Ureter (tissue), 1 donor: ENCODE data around the gene ARID5A. TPM values are rescaled to one million over a fixed set of nuclear protein-coding genes. Genes with fewer than 3 reads are reported as not detected.

Source experiments
- DNase-seq: peaks from one replicate; pipeline ENCODE4 v3.0.0-alpha.2; 2020; ENCODE audit warnings: low spot score
- total RNA-seq: library from RNA; stranded (reverse); gene quantifications from one replicate; pipeline ENCODE4 v1.2.4, GENCODE V29; 2023
- donor health status: DM: yes; HTN: yes; CAD: no.

Gene ARID5A
- total RNA-seq, 1 donor from 2014 or later: 36.6 TPM

- DNase-seq: no peak
Observed at GRCh38 chr2:96601382-96602292, 65.1 kb downstream of the ARID5A start.

Other genes starting within 250 kb of the ARID5A start
- gene SNRNP200, start 231.2 kb upstream of the ARID5A start, total RNA-seq: 139 TPM
- gene ITPRIPL1, start 211.4 kb upstream of the ARID5A start, total RNA-seq: 1.7 TPM
- 1.3 TPM for gene NCAPH, start 201.0 kb upstream of the ARID5A start, total RNA-seq
- 0.70 TPM for gene NEURL3, start 31.4 kb upstream of the ARID5A start, total RNA-seq
- gene KANSL3, start 101.6 kb downstream of the ARID5A start, total RNA-seq: 57.2 TPM
- 1.1 TPM for gene FER1L5, start 106.0 kb downstream of the ARID5A start, total RNA-seq
- gene LMAN2L, start 203.3 kb downstream of the ARID5A start, total RNA-seq: 19.1 TPM
- gene CNNM4, start 224.2 kb downstream of the ARID5A start, total RNA-seq: 16.0 TPM